ENCODE data around the gene DENND1B. TPM values are rescaled to one million over a fixed set of nuclear protein-coding genes. Genes with fewer than 3 reads are reported as not detected.
A peak's percentile ranks its signal among the peaks of the same experiment; 100 is the strongest.

Gene DENND1B
- total and polyA plus RNA-seq, 9 of the 15 experiments (the other 6 are each of a cell fraction or from before 2014, with no cell fraction given), result 2.1 to 12.1 (median 7.5) TPM

DNA sequence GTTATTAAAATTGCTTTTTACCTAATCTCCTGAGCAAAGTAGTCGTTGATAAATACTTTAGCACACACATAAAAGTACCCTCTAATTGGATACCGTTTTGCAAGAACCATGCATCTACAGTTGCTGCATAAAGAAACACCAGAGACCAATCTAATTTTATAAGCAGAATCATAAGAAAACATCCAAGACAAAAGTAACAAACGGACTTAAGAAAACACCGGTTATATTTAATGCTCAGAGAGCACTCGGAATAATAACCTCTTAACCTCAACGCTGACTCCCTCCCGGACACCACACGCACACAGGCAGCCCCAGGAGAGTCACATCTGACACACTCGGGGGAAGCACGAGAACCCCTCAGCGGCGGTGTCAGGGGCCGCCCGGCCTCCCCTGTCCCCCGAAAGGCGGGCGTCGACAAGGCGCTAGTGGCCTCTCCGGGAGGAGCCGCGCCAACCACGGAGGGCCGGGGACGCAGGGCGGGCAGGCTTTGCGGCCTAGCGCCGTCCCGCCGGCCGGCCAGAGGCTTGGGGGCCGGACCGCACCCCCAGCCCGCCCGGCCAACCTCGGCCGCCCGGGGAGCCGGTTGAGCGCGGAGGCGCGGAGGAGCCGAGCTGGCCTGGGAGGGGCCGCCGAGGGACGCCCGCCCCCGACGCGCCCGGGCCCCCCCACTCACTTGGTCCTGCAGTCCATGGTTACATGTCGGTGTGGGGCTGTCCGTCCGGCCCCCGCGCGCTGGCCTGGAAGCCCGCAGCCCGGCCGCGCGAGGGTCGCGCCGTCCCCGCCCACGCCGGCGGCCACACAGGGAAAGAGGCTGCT lies 606 bp downstream of the DENND1B start (continued):
- peak; percentile 29 for TF ChIP-seq SMARCB1 (IDR thresholded peaks at IDR 0.05; ENCODE audit: insufficient read length, low read depth)
- TF ChIP-seq ZNF561 (CRISPR knock-in tag; conservative IDR thresholded peaks at IDR 0.05), result no peak
- TF ChIP-seq ZFX (CRISPR knock-in tag; IDR thresholded peaks at IDR 0.05), result peak; percentile 94
- TF ChIP-seq TCF7 (IDR thresholded peaks at IDR 0.05; ENCODE audit: borderline replicate concordance), result 0 out of 2 replicates have a peak, but pooled peaks have one; percentile 5
- TF ChIP-seq KAT7 (CRISPR knock-in tag; IDR thresholded peaks at IDR 0.05; ENCODE audit: borderline replicate concordance), result 0 out of 2 replicates have a peak, but pooled peaks have one; percentile 46
- TF ChIP-seq ATF7 (IDR thresholded peaks at IDR 0.05), result 0 out of 2 replicates have a peak, but pooled peaks have one; percentile 27
- peak; percentile 95 for TF ChIP-seq ZBTB7A (IDR thresholded peaks at IDR 0.05; ENCODE audit: borderline replicate concordance, control insufficient read depth, low read depth, low read length)
- no peak for TF ChIP-seq ZBED1 (IDR thresholded peaks at IDR 0.05)
- TF ChIP-seq ZNF24 (IDR thresholded peaks at IDR 0.05), result 0 out of 2 replicates have a peak, but pooled peaks have one; percentile 37
- peak; percentile 90; the same call in 1 of the 2 replicates for TF ChIP-seq GATAD2B (IDR thresholded peaks at IDR 0.05; ENCODE audit: borderline replicate concordance)
- TF ChIP-seq, protein P1, sequence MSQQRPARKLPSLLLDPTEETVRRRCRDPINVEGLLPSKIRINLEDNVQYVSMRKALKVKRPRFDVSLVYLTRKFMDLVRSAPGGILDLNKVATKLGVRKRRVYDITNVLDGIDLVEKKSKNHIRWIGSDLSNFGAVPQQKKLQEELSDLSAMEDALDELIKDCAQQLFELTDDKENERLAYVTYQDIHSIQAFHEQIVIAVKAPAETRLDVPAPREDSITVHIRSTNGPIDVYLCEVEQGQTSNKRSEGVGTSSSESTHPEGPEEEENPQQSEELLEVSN (IDR thresholded peaks at IDR 0.05; ENCODE audit: borderline replicate concordance in 1 of 2, extremely low read depth in 1 of 2, insufficient read depth in 1 of 2, insufficient read length in 1 of 2, low read depth in 1 of 2, low read length in 1 of 2, poor library complexity in 1 of 2, severe bottlenecking in 1 of 2), result peak; percentile 26 to 48
- TF ChIP-seq, protein P2, sequence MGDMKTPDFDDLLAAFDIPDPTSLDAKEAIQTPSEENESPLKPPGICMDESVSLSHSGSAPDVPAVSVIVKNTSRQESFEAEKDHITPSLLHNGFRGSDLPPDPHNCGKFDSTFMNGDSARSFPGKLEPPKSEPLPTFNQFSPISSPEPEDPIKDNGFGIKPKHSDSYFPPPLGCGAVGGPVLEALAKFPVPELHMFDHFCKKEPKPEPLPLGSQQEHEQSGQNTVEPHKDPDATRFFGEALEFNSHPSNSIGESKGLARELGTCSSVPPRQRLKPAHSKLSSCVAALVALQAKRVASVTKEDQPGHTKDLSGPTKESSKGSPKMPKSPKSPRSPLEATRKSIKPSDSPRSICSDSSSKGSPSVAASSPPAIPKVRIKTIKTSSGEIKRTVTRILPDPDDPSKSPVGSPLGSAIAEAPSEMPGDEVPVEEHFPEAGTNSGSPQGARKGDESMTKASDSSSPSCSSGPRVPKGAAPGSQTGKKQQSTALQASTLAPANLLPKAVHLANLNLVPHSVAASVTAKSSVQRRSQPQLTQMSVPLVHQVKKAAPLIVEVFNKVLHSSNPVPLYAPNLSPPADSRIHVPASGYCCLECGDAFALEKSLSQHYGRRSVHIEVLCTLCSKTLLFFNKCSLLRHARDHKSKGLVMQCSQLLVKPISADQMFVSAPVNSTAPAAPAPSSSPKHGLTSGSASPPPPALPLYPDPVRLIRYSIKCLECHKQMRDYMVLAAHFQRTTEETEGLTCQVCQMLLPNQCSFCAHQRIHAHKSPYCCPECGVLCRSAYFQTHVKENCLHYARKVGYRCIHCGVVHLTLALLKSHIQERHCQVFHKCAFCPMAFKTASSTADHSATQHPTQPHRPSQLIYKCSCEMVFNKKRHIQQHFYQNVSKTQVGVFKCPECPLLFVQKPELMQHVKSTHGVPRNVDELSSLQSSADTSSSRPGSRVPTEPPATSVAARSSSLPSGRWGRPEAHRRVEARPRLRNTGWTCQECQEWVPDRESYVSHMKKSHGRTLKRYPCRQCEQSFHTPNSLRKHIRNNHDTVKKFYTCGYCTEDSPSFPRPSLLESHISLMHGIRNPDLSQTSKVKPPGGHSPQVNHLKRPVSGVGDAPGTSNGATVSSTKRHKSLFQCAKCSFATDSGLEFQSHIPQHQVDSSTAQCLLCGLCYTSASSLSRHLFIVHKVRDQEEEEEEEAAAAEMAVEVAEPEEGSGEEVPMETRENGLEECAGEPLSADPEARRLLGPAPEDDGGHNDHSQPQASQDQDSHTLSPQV (IDR thresholded peaks at IDR 0.05), result peak; percentile 32
